ENCODE results near the gene FHAD1. TPM values are rescaled to one million over a fixed set of nuclear protein-coding genes. Genes with fewer than 3 reads are reported as not detected.
A peak's percentile ranks its signal among the peaks of the same experiment; 100 is the strongest.

Gene FHAD1
- total RNA-seq, 1 experiment from 2014 or later: 1.9 TPM

GRCh38 chr1:15430787-15431570 lies 184.0 kb downstream of the FHAD1 start:
- H3K27ac Mint-ChIP-seq: peak overlapping the region in 1 of 3 experiments; percentile 62; a peak in 1 of 7 replicates

More at GRCh38 chr1:15430787-15431570, 184.0 kb downstream of the FHAD1 start:
- Histone ChIP-seq H3K23me2 (ENCODE audit: insufficient read length, low read depth, low read length, poor library complexity, severe bottlenecking) (no peaks in the 10 kb centered on the region), H4K20me1 (ENCODE audit: control insufficient read depth, insufficient read depth, insufficient read length) (no peaks in the 10 kb centered on the region), H3K18ac (ENCODE audit: insufficient read length, low read depth, low read length) (no peak overlapping the region), H2AFZ (ENCODE audit: low read length) (no peak overlapping the region), H3K79me1 (ENCODE audit: insufficient read depth, low read depth, low read length, poor library complexity, severe bottlenecking) (no peaks in the 10 kb centered on the region), H3K4me1 (ENCODE audit: insufficient read depth, low read length) (no peaks in the 10 kb centered on the region), H2BK20ac (ENCODE audit: low read depth, low read length, poor library complexity, severe bottlenecking) (no peak overlapping the region), H2BK120ac (ENCODE audit: low read depth, low read length, poor library complexity, severe bottlenecking) (no peak overlapping the region), H4K5ac (ENCODE audit: insufficient read length, low read depth, low read length) (no peak overlapping the region), H4K8ac (replicated peaks; ENCODE audit: insufficient read length, low read depth, low read length) (no peak overlapping the region), H3K27ac (ENCODE audit: insufficient read length, low read depth, low read length) (no peak overlapping the region), H3K23ac (ENCODE audit: insufficient read length, low read depth, low read length) (no peak overlapping the region), H3K79me2 (ENCODE audit: insufficient read depth, low read length) (no peaks in the 10 kb centered on the region), H3K14ac (ENCODE audit: insufficient read depth, low read length) (no peak overlapping the region), H3K9ac (ENCODE audit: extremely low read depth, insufficient read length, low read length) (no peak overlapping the region), H2BK15ac (ENCODE audit: low read depth, low read length) (no peak overlapping the region), H2BK12ac (ENCODE audit: insufficient read length, low read depth, low read length) (no peak overlapping the region), H3K4me2 (ENCODE audit: insufficient read depth, insufficient read length, low read length) (no peak overlapping the region), H3K4ac (ENCODE audit: low read depth, low read length) (no peak overlapping the region), H4K91ac (ENCODE audit: insufficient read length, low read depth, low read length) (no peak overlapping the region), H3T11ph (ENCODE audit: low read length) (no peak overlapping the region), H3K56ac (ENCODE audit: insufficient read length, low read depth, low read length) (no peak overlapping the region), H3K9me3 (ENCODE audit: control insufficient read depth, low read depth, low read length) (no peaks in the 10 kb centered on the region), H2AK5ac (ENCODE audit: insufficient read length, low read length) (no peak overlapping the region), H3K27me3 (ENCODE audit: insufficient read depth, low read length) (no peaks in the 10 kb centered on the region), H2BK5ac (ENCODE audit: insufficient read length, low read length) (no peak overlapping the region)
- Mint-ChIP-seq H3K4me3 (no peak overlapping the region), H3K9me3 (no peaks in the 10 kb centered on the region; a peak in 1 of 5 replicates), H3K4me1 (peaks cover 13 to 22% of the 10 kb centered on the region in 2 experiments), H3K36me3 (ENCODE audit: insufficient read depth in 1 of 3, low read depth in 3 of 3) (peaks cover 0 to 4% (median 3%) of the 10 kb centered on the region in 3 experiments; a peak in 4 of 7 replicates), H3K27me3 (ENCODE audit: low read depth) (no peaks in the 10 kb centered on the region; the same call in 1 of the 2 replicates)
- peak; percentile 86 for DNase-seq
- WGBS (ENCODE audit: extremely low coverage, insufficient read length, low lambda C conversion rate): no CpG with 5 or more reads among the region's 19 CpGs
- TF ChIP-seq CTCF (conservative IDR thresholded peaks at IDR 0.05): peak; percentile 96
